ENCODE data around the gene SULF2. TPM values are rescaled to one million over a fixed set of nuclear protein-coding genes. Genes with fewer than 3 reads are reported as not detected.
"Not testable (repeated sequence)": the region's sequence is repeated elsewhere in the genome, so short reads cannot be mapped to it uniquely, and the experiment has no call there.

SULF2 gene
- 27.9 and 44.8 TPM in 2 replicates for total RNA-seq (2014; rRNA removed; shearing (Covaris generic))

GRCh38 chr20:47785311-47785853 lies at the start of gene SULF2:
Gene SULF2 (minus strand): TSS chr20:47785481. CDS start chr20:47757363, 28,118 bp downstream.
- in situ Hi-C loops (cut with HindIII; ENCODE audit: low sequenced_read_pairs), result no loop called here
- DNase-seq (ENCODE audit: low spot score), result no peak

GRCh38 chr20:47831675-47832074 lies 46.4 kb upstream of the SULF2 start:
- DNase-seq (ENCODE audit: low spot score); in situ Hi-C loops (cut with HindIII; ENCODE audit: low sequenced_read_pairs): not testable (repeated sequence)

GRCh38 chr20:47826716-47827115 lies 41.4 kb upstream of the SULF2 start:
- DNase-seq (ENCODE audit: low spot score); in situ Hi-C loops (cut with HindIII; ENCODE audit: low sequenced_read_pairs): not testable (repeated sequence)

GRCh38 chr20:47826006-47826405 lies 40.7 kb upstream of the SULF2 start:
- in situ Hi-C loops (cut with HindIII; ENCODE audit: low sequenced_read_pairs), result not testable (repeated sequence)

GRCh38 chr20:47825011-47825762 lies 39.9 kb upstream of the SULF2 start:
- DNase-seq (ENCODE audit: low spot score), result no peak
- in situ Hi-C loops (cut with HindIII; ENCODE audit: low sequenced_read_pairs), result no loop called here

More at GRCh38 chr20:47826006-47826405, 40.7 kb upstream of the SULF2 start:
- not testable (repeated sequence) for DNase-seq (ENCODE audit: low spot score)

- DNase-seq (ENCODE audit: low spot score); in situ Hi-C loops (cut with HindIII; ENCODE audit: low sequenced_read_pairs): not testable (repeated sequence)
Measured at GRCh38 chr20:47823941-47824340, 38.7 kb upstream of the SULF2 start.

GRCh38 chr20:47821481-47822100 lies 36.3 kb upstream of the SULF2 start:
- in situ Hi-C loops (cut with HindIII; ENCODE audit: low sequenced_read_pairs), result no loop called here
- no peak for DNase-seq (ENCODE audit: low spot score)

GRCh38 chr20:47818996-47819609 lies 33.8 kb upstream of the SULF2 start:
- in situ Hi-C loops (cut with HindIII; ENCODE audit: low sequenced_read_pairs), result no loop called here

GRCh38 chr20:47818466-47818865 lies 33.2 kb upstream of the SULF2 start:
- in situ Hi-C loops (cut with HindIII; ENCODE audit: low sequenced_read_pairs), result no loop called here
- DNase-seq (ENCODE audit: low spot score), result no peak

More at GRCh38 chr20:47818996-47819609, 33.8 kb upstream of the SULF2 start:
- no peak for DNase-seq (ENCODE audit: low spot score)

GRCh38 chr20:47818016-47818415 lies 32.7 kb upstream of the SULF2 start:
- no peak for DNase-seq (ENCODE audit: low spot score)
- in situ Hi-C loops (cut with HindIII; ENCODE audit: low sequenced_read_pairs), result no loop called here

- in situ Hi-C loops (cut with HindIII; ENCODE audit: low sequenced_read_pairs), result no loop called here
- no peak for DNase-seq (ENCODE audit: low spot score)
Measured at GRCh38 chr20:47817573-47817972, 32.3 kb upstream of the SULF2 start.

- in situ Hi-C loops (cut with HindIII; ENCODE audit: low sequenced_read_pairs), result no loop called here
- DNase-seq (ENCODE audit: low spot score), result no peak
Measured at GRCh38 chr20:47816487-47817451, 31.5 kb upstream of the SULF2 start.

GRCh38 chr20:47815866-47816265 lies 30.6 kb upstream of the SULF2 start:
- DNase-seq (ENCODE audit: low spot score), result no peak
- in situ Hi-C loops (cut with HindIII; ENCODE audit: low sequenced_read_pairs), result no loop called here

GRCh38 chr20:47815416-47815806 lies 30.1 kb upstream of the SULF2 start:
- no peak for DNase-seq (ENCODE audit: low spot score)
- in situ Hi-C loops (cut with HindIII; ENCODE audit: low sequenced_read_pairs), result no loop called here

- no peak for DNase-seq (ENCODE audit: low spot score)
- in situ Hi-C loops (cut with HindIII; ENCODE audit: low sequenced_read_pairs), result no loop called here
Measured at GRCh38 chr20:47814632-47815415, 29.5 kb upstream of the SULF2 start.

- DNase-seq (ENCODE audit: low spot score), result no peak
- in situ Hi-C loops (cut with HindIII; ENCODE audit: low sequenced_read_pairs), result no loop called here
Measured at GRCh38 chr20:47810721-47811347, 25.6 kb upstream of the SULF2 start.

GRCh38 chr20:47810116-47810677 lies 24.9 kb upstream of the SULF2 start:
- in situ Hi-C loops (cut with HindIII; ENCODE audit: low sequenced_read_pairs), result no loop called here
- no peak for DNase-seq (ENCODE audit: low spot score)

Data from G401 (cell line).